Endothelial cell of coronary artery (primary cell): Measurements from ENCODE around the gene PLEKHM3. TPM values are rescaled to one million over a fixed set of nuclear protein-coding genes. Genes with fewer than 3 reads are reported as not detected.

Experiments
- total RNA-seq: library from RNA; depleted of rRNA; stranded (reverse); fragments of >200 nt; gene quantifications from 2 replicates; pipeline ENCODE4 v1.2.3, GENCODE V29; 2014

PLEKHM3 gene, protein sequence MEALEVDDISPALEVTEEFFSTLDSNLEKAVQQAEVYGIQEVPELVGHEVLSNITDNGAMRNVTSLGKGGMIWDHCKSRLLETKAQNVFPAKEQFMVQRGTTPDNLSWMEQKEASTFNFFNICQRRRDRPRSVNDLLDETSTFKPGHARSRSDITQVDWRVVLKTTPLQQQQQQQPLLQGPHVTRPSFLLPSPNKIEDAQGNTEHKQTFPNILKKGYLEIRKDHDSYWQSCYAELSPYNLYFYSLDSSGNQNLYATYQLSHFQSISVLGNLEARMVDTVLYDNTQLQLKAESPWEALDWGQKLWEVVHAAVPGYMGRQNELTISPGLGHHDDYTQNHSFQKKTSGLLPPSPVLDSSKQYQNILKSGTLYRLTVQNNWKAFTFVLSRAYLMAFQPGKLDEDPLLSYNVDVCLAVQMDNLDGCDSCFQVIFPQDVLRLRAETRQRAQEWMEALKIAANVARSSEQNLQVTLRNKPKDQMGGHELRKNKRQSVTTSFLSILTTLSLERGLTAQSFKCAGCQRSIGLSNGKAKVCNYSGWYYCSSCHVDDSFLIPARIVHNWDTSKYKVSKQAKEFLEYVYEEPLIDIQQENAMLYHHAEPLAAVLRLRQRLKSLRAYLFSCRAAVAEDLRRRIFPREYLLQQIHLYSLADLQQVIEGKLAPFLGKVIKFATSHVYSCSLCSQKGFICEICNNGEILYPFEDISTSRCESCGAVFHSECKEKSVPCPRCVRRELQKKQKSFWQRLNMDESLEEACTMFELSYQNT
- total RNA-seq = 7.2 and 12.0 TPM in 2 replicates

DNA sequence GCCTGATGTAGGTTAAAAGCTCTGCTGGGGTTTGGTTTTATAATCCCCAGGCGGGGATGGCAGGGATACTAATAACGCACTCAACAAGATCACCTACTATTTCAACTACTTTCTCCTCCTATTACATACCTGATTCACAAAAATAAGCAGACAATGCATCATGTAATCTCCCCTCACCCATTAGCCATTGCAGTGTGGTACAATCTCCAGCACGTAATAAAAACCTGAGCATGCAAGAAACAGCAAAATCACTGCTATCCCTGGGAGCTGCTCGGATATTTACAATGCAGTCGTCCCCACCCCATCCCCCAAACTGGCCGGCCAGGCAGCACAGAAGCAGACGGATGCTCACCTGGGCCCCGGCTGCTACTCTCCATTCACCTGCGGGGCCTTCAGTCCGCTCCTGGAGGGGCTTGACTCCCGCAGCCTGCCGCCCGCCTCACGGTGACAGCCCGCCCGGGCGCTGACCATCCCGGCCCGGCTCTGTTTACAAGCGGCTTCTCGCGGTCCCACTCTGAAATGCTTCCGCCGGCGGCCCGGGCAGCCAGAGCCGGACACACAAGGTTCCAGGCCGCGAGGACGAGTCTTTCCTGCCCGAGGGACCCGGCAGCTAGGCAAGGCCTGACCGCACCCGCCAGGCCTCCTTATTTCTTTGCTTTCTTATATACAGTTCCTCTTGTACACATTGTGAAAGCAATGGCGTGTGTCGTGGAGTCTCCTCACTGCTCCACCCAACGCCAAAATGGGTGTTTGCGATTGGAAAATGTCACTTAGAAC lies at the start of gene PLEKHM3:
Gene PLEKHM3, minus strand, starts transcription at position 491 of the 777 bp plus-strand sequence. CDS start 23,888 bp downstream, outside the sequence.

Other genes with a start within 250 kb of the PLEKHM3 start
- not detected in 2 replicates for gene CRYGD, start 99.0 kb upstream of the PLEKHM3 start, total RNA-seq
- not detected in 2 replicates for gene CRYGC, start 104.3 kb upstream of the PLEKHM3 start, total RNA-seq
- gene CRYGB, start 120.6 kb upstream of the PLEKHM3 start, total RNA-seq = not detected in 2 replicates
- not detected in 2 replicates for gene CRYGA, start 138.1 kb upstream of the PLEKHM3 start, total RNA-seq
- not detected in 2 replicates for gene C2orf80, start 164.5 kb upstream of the PLEKHM3 start, total RNA-seq
- gene IDH1, start 229.5 kb upstream of the PLEKHM3 start, total RNA-seq = 68.9 and 83.4 TPM in 2 replicates
- 21.1 and 26.3 TPM in 2 replicates for gene PIKFYVE, start 240.7 kb upstream of the PLEKHM3 start, total RNA-seq